Neural progenitor cell (in vitro differentiated cells): ENCODE data around the gene SUGP1. TPM values are rescaled to one million over a fixed set of nuclear protein-coding genes. Genes with fewer than 3 reads are reported as not detected.

ENCODE experiments used
- DNase-seq: peaks from one replicate; pipeline ENCODE4 v3.0.0-alpha.2; 2016; ENCODE audit warnings: low spot score
- H2AFZ ChIP-seq: fragments of 200-600 bp; sonication (generic); replicated peaks from 2 replicates; pipeline ENCODE4 v1.6.1; 2016; ENCODE audit warnings: antibody characterized with exemption
- H3F3A ChIP-seq: fragments of 200-600 bp; sonication (generic); 2 replicates; pipeline ENCODE4 v1.6.1; 2016; ENCODE audit warnings: antibody characterized with exemption, low read depth
- H3K27ac ChIP-seq: fragments of 200-600 bp; sonication (generic); 2 replicates; pipeline ENCODE4 v1.5.1; 2016; ENCODE audit warnings: mild to moderate bottlenecking
- H3K27me3 ChIP-seq: fragments of 200-600 bp; sonication (generic); 2 replicates; pipeline ENCODE4 v1.6.1; 2016; ENCODE audit warnings: mild to moderate bottlenecking, moderate library complexity
- H3K36me3 ChIP-seq: fragments of 200-600 bp; sonication (generic); 2 replicates; pipeline ENCODE4 v1.5.1; 2016
- H3K4me1 ChIP-seq: fragments of 200-600 bp; sonication (generic); 2 replicates; pipeline ENCODE4 v1.6.1; 2016; ENCODE audit warnings: mixed run types
- H3K4me2 ChIP-seq: fragments of 200-600 bp; sonication (generic); 2 replicates; pipeline ENCODE4 v1.6.1; 2016
- H3K4me3 ChIP-seq: fragments of 200-600 bp; sonication (generic); 2 replicates; pipeline ENCODE4 v1.5.1; 2016
- H3K79me2 ChIP-seq: fragments of 200-600 bp; sonication (generic); 2 replicates; pipeline ENCODE4 v1.6.1; 2016; ENCODE audit warnings: low read depth
- H3K9ac ChIP-seq: fragments of 200-600 bp; sonication (generic); 2 replicates; pipeline ENCODE4 v1.6.1; 2016
- H3K9me3 ChIP-seq: fragments of 200-600 bp; sonication (generic); 2 replicates; pipeline ENCODE4 v1.5.1; 2016; ENCODE audit warnings: low read depth
- H4K20me1 ChIP-seq: fragments of 200-600 bp; sonication (generic); 2 replicates; pipeline ENCODE4 v1.6.1; 2016; ENCODE audit warnings: low read depth
- H3K27ac Mint-ChIP-seq: 3 replicates; pipeline ENCODE4 v1.8.0; 2021; ENCODE audit warnings: mixed read lengths
- H3K27me3 Mint-ChIP-seq: 2 replicates; pipeline ENCODE4 v1.8.0; 2022; ENCODE audit warnings: low read depth, mild to moderate bottlenecking, inconsistent platforms, moderate library complexity, mixed read lengths; ENCODE audit not compliant: insufficient read depth
- H3K36me3 Mint-ChIP-seq: 3 replicates; pipeline ENCODE4 v1.8.0; 2021; ENCODE audit warnings: mixed read lengths
- H3K4me1 Mint-ChIP-seq: 3 replicates; pipeline ENCODE4 v1.8.0; 2021; ENCODE audit warnings: mixed read lengths
- H3K4me3 Mint-ChIP-seq: 3 replicates; pipeline ENCODE4 v1.8.0; 2021; ENCODE audit warnings: mild to moderate bottlenecking, moderate library complexity, mixed read lengths
- H3K9me3 Mint-ChIP-seq: 3 replicates; pipeline ENCODE4 v1.8.0; 2020; ENCODE audit warnings: mixed read lengths
- CTCF ChIP-seq: fragments of 200-600 bp; sonication (generic); IDR thresholded peaks from 2 replicates; pipeline ENCODE4 v1.5.1; 2017; ENCODE audit warnings: antibody characterized with exemption, mild to moderate bottlenecking
- EZH2 ChIP-seq: fragments of 200-600 bp; sonication (generic); IDR thresholded peaks from 2 replicates; pipeline ENCODE4 v1.6.1; 2017; ENCODE audit warnings: antibody characterized with exemption, mild to moderate bottlenecking, moderate library complexity
- EZH2phosphoT487 ChIP-seq: fragments of 200-600 bp; sonication (generic); IDR thresholded peaks from 2 replicates; pipeline ENCODE4 v1.6.1; 2017; ENCODE audit warnings: antibody characterized with exemption
- total RNA-seq: library from RNA; depleted of rRNA; stranded (reverse); fragments of >200 nt; gene quantifications from 2 replicates; pipeline ENCODE4 v1.2.3, GENCODE V29; 2015; ENCODE audit warnings: low replicate concordance

SUGP1 gene
- total RNA-seq, 1 donor from 2014 or later, result 46.1 TPM

GRCh38 chr19:19232261-19232721 lies 88.0 kb downstream of the SUGP1 start:
- Mint-ChIP-seq H3K27me3 (peaks cover 11% of the 10 kb centered on the region), H3K27ac (no peak overlapping the region), H3K4me3 (no peak overlapping the region), H3K36me3 (peaks cover 3% of the 10 kb centered on the region), H3K4me1 (no peaks in the 10 kb centered on the region), H3K9me3 (peaks cover 24% of the 10 kb centered on the region)
- no peaks in the 10 kb centered on the region for H4K20me1 ChIP-seq
- H3K27me3 ChIP-seq, result peaks cover 30% of the 10 kb centered on the region
- DNase-seq, result no peak
- H3K27ac ChIP-seq, result no peak overlapping the region
- H3F3A ChIP-seq, result no peaks in the 10 kb centered on the region
- TF ChIP-seq CTCF (no peak), EZH2 (no peak)
- H3K9ac ChIP-seq, result no peak overlapping the region
- H2AFZ ChIP-seq, result no peak overlapping the region
- H3K4me2 ChIP-seq, result no peak overlapping the region
- H3K79me2 ChIP-seq, result no peaks in the 10 kb centered on the region
- H3K36me3 ChIP-seq, result no peaks in the 10 kb centered on the region
- no peaks in the 10 kb centered on the region for H3K4me1 ChIP-seq
- no peaks in the 10 kb centered on the region for H3K9me3 ChIP-seq
- H3K4me3 ChIP-seq, result no peak overlapping the region

GRCh38 chr19:19230999-19231398 lies 89.3 kb downstream of the SUGP1 start:
- peaks cover under 1% of the 10 kb centered on the region for H3K36me3 Mint-ChIP-seq
- Histone ChIP-seq H3K4me3 (no peak overlapping the region), H3K79me2 (no peaks in the 10 kb centered on the region), H3F3A (no peaks in the 10 kb centered on the region), H3K27ac (no peak overlapping the region), H4K20me1 (no peaks in the 10 kb centered on the region), H3K9me3 (no peaks in the 10 kb centered on the region), H3K36me3 (no peaks in the 10 kb centered on the region), H3K4me1 (no peaks in the 10 kb centered on the region), H3K27me3 (peaks cover 32% of the 10 kb centered on the region), H2AFZ (no peak overlapping the region), H3K9ac (no peak overlapping the region), H3K4me2 (no peak overlapping the region)
- H3K27ac Mint-ChIP-seq, result no peak overlapping the region
- H3K9me3 Mint-ChIP-seq, result peaks cover 19% of the 10 kb centered on the region
- peaks cover 14% of the 10 kb centered on the region for H3K27me3 Mint-ChIP-seq
- no peak overlapping the region for H3K4me3 Mint-ChIP-seq
- TF ChIP-seq CTCF (no peak), EZH2 (no peak), EZH2phosphoT487 (no peak)
- no peak for DNase-seq
- no peaks in the 10 kb centered on the region for H3K4me1 Mint-ChIP-seq

- H3K36me3 Mint-ChIP-seq, result no peaks in the 10 kb centered on the region
These were observed 90.6 kb downstream of the SUGP1 start for GRCh38 chr19:19229701-19230100.

More at GRCh38 chr19:19229701-19230100, 90.6 kb downstream of the SUGP1 start:
- Histone ChIP-seq H3K79me2 (no peaks in the 10 kb centered on the region), H3K9me3 (no peaks in the 10 kb centered on the region), H3K4me1 (no peaks in the 10 kb centered on the region), H3K9ac (no peak overlapping the region), H3K4me3 (no peak overlapping the region), H3K27ac (no peak overlapping the region), H4K20me1 (no peaks in the 10 kb centered on the region), H3K27me3 (peaks cover 45% of the 10 kb centered on the region), H3K4me2 (no peak overlapping the region), H3K36me3 (no peaks in the 10 kb centered on the region), H2AFZ (no peak overlapping the region), H3F3A (peaks cover 9% of the 10 kb centered on the region)
- Mint-ChIP-seq H3K27ac (no peak overlapping the region), H3K4me3 (no peak overlapping the region), H3K4me1 (no peaks in the 10 kb centered on the region), H3K27me3 (peaks cover 17% of the 10 kb centered on the region), H3K9me3 (peaks cover 15% of the 10 kb centered on the region)
- no peak for TF ChIP-seq CTCF
- no peak for TF ChIP-seq EZH2phosphoT487
- no peak for TF ChIP-seq EZH2
- no peak for DNase-seq
